NCI-H774 (cell line): ENCODE measurements around the gene DAZAP1.

ENCODE experiments used
- DNase-seq: peaks from one replicate; lab custom pipeline; 2025; lab: John Stamatoyannopoulos, UW

The DAZAP1 gene

DNA sequence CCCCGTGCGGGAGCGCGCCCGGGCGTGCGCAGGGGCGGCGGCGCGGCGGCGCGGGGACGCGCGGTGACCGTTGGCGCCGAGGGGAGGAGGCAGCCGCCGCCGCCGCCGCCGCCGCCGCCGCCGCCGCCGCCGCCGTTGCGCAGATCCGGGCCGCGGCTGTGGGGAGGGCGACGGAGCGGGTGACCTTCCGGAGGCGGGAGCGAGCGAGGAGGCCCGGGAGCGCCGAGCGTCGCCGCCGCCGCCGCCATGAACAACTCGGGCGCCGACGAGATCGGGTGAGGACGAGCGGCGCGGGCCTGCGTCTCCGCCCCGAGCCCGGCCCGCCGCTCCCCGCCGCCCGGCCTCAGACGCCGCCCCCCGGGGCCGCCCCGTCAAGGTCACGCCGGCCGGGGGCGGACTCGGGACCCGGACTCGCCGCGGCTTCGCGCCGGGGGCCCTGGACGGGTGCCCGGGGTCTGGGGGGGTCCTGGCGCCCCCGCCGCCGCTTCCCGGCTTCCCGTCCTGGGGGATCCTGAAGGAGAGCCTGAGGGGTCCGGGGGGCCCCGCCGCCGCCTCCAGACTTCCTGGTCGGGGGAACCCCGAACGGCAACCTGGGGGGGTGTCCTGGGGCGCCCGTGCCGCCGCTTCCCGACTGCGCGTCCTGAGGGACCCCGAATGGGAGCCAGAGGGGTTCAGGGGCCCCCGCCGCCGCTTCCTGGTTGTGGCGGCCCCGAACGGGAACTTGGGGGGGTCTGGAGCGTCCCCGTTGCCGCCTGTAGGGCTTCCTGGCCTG, at the start of gene DAZAP1:
TSS of gene DAZAP1 (plus strand) at position 59 of the 772 bp plus-strand sequence. CDS start at position 247, 188 bp downstream.
- DNase-seq, result no peak

DNA sequence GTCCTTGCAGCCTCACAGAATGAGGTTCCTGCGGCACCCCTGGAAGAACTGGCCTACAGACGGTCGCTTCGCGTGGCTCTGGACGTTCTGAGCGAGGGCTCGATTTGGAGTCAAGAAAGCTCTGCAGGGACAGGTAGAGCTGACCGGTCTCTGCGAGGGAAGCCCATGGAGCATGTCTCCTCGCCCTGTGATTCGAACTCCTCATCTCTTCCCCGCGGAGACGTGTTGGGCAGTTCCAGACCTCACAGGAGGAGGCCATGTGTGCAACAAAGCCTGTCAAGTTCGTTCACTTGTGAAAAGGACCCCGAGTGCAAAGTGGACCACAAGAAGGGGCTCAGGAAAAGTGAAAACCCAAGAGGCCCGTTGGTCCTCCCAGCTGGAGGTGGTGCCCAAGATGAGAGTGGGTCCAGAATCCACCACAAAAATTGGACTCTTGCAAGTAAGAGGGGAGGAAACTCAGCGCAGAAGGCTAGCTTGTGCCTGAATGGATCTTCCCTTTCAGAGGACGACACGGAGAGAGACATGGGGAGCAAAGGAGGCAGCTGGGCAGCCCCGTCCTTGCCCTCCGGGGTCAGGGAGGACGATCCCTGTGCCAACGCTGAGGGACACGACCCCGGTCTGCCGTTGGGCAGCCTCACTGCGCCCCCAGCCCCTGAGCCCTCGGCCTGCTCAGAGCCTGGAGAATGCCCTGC, 47.1 kb upstream of the DAZAP1 start:
- DNase-seq, result no peak

DNA sequence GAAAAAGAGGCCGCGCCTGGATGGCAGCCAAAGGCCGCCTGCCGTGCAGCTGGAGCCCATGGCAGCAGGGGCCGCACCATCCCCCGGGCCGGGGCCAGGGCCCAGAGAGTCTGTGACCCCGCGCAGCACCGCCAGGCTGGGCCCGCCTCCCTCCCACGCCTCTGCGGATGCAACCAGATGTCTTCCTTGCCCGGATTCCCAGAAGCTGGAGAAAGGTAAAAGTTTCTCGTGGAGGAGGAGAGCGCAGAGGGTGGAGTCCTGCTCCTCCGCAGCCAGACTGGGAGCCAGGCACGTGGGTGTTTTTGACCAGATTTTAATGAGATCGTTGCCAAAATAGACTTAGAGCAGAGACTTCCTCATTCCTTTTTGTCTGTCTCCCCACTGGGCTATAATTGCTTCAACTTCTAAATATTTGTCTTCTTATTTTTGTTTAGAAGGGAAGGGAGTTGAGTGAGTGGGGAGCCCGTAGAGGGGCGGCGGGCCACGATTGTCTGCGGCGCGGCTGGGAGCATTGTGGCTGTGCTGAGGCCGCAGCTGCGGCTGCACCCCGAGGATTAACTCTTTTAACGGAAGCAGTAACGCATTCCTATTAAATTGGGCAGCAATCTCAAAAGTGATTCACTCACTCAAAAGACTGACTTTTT, 46.4 kb upstream of the DAZAP1 start:
- no peak for DNase-seq

DNA sequence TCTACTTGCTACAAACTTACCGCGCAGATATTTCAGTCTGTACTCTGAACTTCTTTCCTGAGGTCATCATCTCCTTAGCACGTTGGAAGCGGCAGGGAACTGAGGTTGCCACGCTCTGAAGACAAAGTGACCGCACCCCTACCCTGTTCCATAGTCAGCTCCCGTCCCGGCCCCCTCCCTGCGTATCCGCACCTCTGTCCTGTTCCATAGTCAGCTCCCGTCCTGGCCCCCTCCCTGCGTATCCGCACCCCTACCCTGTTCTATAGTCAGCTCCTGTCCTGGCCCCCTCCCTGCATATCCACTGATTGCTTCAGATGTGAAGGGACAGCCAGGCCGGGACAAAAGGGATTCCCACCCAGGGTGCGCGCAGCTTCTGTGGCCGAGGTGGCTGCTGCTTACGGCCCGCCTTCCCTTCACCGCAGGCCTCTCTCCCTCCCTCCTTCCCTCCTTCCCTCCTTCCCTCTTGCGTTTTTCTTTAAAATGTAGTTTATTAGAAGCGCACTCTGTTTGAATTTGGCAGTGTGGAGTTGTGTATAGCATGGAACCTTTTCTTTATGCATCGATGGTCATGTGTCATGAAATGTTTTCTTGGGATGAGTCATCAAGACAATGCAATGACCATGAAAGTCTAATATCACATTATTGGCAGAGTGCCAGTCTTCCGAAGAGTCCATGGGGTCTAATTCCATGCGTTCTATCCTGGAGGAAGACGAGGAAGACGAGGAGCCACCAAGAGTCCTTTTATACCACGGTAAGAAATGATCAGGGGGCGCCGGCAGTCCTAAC, 45.6 kb upstream of the DAZAP1 start:
- no peak for DNase-seq

DNA sequence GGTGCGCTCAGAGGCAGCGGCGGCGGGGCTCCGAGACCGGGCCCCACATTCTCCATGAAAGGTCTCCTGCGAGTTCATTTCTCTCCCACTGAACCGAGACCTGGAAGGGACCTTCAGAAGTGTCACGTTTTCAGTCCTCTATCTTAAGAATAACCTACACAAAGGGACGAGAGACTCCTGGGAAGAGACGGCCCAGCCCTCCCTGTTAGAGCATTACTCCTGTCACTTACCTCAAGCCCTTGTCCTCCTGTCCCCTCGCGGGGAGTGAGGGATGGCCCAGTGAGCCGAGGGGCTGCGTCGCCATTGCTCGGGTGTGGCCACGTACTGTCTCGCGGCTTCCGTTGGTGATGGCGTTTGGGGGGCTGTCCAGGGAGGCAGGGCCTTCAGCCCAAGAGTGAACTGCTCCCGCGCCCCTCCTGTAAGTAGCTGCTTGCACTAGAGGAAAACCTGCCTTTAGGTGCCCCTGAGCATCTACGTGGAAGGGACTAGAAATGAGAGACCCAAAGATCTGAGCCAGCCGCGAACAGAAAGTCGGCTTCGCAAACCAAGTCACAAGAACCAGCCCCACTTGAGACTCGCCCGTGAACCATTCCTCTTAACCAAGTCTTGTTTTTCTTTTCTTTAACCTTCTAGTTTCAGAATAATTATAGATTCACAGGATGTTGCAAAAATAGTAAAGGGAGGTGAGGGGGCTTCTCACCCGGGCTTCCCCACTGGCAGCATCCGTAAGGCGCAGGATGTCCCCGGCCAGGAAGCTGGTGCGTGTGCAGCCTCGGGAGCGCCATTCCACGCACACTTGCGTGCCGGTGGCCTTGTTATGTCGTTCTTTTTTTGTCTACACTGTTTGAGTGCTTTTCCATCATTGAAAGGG, 44.8 kb upstream of the DAZAP1 start:
- DNase-seq, result no peak

DNA sequence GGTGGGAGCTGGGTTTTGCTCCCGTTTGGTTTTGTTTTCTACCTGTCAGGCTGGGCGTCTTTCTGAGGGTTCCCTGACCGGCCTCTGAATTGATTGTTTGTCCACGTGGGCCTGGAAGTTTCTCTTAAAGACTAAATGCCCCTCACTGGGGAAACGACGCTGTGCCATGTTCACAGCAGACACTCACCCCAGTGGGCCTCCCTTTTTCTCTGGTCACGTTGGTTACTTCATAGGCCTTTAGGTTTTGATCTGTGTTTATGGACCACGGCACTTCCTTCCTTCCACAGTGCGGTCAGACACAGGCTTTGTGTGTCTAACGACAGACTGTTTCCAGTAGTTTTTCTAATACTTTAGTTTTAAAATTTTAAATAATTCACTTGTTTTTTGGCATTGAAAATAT, 43.8 kb upstream of the DAZAP1 start:
- no peak for DNase-seq

DNA sequence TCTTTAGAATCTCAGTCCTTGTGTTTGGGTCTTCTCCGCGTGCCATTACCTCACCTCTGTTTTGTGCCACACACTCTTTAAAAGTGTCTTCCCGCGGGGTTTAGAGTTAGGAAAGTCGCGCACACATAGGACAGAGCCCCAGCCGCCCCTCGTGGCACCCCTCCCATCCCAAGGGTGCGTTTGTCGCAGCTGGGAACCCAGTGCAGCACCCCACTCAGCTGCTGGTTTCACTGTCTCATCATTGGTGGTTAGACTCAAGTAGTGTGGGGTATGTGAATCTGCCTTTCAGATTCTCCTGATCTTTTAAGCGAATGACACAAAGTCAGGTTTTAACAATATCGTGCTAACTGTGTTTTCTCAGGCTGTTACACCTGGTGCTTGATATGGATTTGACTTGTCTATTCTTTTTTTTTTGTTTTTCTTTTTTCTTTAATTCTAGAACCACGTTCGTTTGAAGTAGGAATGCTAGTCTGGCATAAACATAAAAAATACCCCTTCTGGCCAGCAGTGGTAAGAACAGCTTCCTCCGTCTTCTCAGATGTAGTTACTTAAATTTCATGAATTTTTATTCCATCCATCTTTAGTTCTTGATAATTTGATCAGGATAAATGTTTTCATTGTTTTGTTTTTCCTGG, 43.2 kb upstream of the DAZAP1 start:
- DNase-seq, result no peak

DNA sequence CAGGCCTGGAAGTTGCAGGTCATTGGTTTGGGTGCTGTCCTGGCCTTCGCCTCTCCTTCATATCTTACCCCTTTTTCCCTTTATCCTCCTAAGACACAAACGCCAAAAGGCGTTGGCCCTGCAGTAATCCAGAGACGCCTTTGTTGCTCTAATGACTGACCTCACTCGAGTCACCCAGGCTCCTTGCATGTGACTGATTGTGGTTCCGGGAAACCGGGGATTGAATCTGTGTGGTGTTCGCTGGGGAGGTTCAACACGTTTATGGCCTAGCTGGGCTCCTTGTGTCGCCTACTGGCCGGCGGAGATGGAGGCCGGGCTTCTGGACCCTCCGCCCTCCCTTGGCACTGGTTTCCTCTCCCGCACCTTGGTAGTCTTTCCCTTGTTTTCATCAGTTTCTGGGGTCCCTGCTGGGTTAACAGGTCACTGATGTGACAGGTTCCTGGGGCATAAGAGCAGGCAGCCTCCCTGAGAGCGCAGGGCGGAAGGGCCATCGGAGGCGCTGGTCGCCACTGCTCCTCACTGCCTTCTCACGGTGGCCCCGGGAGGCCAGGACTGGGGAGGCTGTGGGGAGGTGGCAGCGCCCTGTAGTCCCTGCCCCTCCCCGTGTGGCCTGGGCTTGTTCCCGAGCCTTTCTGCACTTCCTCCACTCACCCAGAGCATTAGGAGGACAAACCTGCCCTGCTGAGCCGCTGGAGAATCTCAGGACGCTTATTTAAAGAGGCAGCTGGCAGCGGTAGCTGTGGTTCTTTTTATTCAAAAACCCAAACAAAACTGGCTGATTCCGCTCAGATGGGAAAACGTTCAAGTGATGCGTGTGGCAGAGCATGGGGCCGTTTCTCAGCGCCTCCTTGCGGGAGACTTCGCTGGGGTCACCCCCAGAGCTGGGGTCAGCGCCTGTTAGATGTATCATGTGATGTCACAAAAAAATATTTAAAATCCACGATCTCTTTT, 41.8 kb upstream of the DAZAP1 start:
- DNase-seq, result no peak

DNA sequence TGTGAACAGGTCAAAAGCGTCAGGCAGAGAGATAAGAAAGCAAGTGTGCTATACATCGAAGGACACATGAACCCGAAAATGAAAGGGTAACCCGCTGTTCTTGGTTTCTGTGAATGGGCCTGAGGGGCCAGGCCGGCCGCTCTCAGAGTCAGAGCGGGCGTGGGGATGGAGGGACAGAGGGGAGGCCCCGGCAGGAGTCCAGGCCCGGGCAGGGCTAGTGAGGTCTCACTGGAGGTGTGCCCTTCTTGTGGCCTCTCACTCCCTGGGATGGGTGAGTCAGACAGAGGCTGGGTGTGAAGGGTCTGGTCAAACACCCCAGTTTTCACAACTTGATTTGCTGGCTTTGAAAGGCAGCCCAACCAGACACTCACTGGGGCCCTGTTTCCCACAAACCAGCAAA, 41.1 kb upstream of the DAZAP1 start:
- DNase-seq, result no peak

DNA sequence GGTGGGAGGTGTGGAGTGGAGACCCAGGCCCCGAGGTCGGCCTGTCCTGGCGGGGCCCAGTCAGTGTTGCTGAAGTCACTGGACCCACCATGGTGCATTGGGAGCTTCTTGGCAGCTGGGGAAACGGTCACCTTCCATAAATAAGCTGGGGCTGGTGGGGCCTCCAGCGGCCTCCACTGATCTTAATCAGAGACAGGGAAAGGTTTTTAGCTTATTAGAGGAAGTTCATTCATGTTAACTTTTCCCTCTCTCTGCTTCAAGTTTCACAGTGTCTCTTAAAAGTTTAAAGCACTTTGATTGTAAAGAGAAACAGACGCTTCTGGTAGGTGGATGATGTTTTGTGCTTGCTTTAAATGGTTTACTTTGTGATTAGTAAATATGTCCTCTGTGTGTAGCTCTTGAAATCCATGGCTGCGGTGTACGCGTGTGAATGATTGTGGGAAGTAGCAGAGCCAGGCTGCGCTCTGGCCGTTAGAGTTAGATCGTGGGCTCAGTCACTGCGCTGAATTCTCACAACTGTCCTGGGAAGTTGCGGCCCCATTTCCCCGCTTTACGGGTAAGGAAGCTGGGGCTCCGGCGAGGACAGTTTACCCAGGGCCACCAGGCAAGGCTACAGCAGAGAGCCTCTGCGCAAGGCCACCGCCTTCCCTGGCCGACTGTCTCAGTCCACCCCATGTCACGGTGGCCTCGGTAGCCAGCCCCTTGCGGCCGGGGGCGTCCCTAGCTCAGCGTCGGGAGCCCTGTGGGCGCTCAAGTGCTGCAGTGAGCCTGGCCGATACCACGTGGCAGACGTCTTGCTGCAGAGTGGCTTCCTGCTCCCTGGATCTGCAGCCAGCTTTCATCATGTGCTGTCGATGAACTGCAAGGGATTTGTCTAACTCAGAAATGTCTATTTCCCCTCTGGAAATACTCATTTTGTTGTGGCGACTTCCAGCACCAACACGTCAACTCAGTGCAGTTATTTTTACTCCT, 40.2 kb upstream of the DAZAP1 start:
- DNase-seq, result no peak

DNA sequence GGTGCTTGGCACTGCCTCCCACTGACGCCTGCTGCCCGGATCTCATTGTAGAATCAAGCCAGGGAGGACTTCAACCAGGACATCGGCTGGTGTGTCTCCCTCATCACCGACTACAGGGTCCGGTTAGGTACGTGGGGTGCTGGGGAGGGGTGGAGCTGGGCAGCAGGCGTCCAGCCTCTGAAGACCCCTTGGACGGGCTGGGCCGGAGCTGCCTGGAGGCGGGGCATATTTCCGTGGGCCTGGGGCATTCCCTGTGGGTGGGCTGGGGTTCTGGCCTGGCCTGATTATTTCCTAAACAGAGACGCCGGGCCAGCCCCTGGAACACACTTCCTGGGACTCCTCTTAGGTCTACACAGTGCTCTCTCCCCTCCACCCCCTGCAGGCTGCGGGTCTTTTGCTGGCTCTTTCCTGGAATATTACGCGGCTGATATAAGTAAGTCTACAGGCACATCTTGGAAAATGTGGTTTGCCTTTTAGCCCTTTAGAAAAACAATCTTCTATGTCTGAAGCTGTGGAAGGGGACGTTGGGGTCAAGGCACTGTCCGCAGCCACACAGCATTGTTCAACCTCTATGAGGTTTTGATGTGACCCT, 38.1 kb upstream of the DAZAP1 start:
- DNase-seq, result no peak

DNA sequence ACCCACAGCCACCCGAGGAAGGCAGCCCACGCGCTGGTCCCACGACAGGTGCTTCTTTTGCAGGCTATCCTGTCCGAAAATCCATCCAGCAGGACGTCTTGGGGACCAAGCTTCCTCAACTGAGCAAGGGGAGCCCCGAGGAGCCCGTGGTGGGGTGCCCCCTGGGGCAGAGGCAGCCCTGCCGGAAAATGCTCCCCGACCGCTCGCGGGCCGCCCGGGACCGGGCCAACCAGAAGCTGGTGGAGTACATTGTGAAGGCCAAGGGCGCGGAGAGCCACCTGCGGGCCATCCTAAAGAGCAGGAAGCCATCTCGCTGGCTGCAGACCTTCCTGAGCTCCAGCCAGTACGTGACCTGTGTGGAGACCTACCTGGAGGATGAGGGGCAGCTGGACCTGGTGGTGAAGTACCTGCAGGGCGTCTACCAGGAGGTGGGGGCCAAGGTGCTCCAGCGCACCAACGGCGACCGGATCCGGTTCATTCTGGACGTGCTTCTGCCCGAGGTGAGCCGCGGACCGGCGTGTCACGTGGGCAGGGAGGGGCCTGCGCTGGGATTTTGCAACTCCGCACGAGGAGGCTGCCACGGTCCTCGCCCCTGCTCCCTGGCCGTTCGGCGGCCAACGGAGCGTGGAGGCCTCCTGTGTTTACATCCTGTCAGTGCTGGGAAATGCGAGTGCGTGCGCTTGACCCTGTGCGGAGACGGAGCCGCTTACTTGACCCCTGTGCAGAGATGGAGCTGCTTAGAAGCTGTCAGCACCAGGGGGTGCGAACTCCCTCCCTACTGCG, 36.6 kb upstream of the DAZAP1 start:
- no peak for DNase-seq

DNA sequence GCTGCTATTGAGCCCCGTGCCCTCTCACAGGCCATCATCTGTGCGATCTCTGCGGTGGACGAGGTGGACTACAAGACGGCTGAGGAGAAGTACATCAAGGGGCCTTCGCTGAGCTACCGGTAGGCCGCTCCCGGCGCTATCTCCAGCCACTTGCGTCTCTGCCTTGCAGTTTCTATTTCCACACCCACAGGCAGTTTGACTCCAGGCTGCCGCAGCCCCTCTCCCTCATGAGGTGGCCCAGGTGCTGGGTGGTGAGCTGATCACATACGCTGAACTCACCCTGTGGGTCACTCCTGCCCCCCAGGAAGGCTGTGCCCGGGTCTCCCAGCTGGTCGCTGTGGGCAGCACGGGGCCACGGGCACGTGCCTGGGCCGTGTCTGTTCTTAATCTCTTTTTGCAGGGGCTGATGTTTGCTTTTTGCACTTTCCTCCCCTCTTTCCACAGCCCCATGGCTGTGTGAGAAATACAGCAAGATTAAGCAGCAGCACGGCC, 34.3 kb upstream of the DAZAP1 start:
- DNase-seq, result no peak

DNA sequence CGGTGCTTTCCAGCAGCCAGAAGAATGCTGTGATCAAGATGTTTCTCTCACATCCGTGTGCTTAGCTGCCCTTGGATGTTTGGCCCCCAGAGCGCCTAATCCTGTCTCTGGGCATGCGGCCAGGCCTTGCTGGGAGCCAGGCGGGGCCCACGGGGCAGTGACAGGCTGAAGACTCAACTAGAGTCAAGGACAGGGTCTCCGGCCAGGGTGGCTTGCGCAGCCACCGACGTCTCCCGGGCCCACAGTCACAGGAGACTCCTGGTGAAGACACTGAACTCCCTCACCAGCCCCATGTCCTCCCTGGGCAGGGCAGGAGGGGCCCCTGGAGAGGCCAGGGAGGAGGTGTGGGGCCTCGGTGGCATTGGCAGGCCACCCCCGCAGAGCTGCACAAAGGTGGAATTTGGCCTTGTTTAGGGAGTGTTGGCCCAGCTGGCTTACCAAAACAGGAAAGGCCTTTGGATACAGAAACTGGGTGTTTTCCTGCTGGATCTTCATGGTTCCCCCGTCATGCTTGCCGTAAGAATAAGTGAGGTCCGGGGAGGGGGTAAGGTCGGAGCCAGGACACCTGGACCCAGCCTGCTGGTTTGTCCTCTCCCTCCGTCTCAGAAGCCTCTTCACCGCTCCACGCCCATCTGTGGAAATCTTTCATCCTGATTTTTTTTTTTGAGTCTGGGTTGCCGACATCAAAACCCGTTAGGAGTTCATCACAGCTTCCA, 33.7 kb upstream of the DAZAP1 start:
- no peak for DNase-seq

DNA sequence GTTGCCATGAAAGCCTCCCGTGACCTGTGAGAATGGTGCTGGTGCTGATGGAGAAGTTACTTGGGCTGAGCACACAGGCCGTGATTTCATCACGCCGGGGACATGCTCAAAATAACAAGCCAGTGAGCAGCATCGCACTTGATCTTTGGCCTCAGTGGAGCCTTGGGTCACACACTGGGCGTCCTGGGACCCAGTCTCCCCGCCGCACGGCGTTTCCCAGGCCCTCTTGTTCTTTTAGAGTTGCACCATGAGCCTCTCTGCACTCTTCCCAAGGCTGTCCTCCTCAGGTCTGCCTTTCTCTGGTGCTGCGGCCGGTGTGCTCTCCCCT, 33.2 kb upstream of the DAZAP1 start:
- DNase-seq, result no peak

DNA sequence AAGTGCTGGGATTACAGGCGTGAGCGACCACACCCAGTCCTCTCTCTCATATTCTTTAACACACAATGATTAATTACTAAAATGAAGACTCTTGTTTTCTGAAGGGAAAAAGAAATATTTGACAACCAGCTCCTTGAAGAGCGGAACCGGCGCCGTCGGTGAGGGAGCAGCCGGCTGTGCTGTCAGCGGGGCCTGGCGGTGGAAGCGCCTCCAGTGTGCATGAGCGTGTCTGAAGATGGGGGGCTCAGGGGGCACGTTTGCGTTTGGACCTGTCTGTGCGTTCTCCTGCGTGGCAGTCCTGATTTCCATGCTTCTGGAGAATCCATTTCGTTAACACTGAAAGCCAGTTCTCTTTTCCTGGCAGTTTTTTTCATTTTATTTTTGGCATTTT, 31.0 kb upstream of the DAZAP1 start:
- no peak for DNase-seq
